DOHH2 (cell line): Measurements from ENCODE around the gene INPP5F.

Source experiments
- EZH2phosphoT487 ChIP-seq: fragments of 200-600 bp; sonication (generic); IDR thresholded peaks from 2 replicates; pipeline ENCODE4 v1.6.1; 2017; ENCODE audit warnings: borderline replicate concordance, mild to moderate bottlenecking, antibody characterized with exemption, low read length, moderate library complexity, mixed read lengths
- TF ChIP-seq, protein P1 (sequence below): fragments of 200-600 bp; sonication (generic); IDR thresholded peaks from one replicate; pipeline ENCODE4 v1.5.1; 2014; ENCODE audit warnings: antibody characterized with exemption, mild to moderate bottlenecking, low read depth, low read length; ENCODE audit not compliant: poor library complexity, severe bottlenecking

DNA sequence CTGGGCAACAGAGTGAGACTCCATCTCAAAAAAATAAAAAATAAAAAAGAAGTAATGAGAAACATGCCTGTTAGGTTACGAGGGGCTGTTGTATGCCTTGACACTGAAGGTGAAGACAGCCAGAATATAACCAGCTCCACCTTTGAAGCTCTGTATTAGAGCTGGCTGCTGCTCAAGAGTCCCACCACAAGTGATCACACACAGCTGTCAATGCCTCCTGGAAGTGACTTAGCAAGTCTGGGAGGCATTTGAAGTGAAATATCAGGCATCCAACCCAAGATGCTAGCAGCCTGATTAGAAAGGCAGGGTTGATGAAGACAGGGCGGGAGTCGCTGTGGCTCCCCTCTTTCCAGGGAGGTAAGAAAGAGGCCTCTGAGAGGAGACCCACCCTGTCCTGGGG, 34.1 kb upstream of the INPP5F start:
- TF ChIP-seq, protein P1, sequence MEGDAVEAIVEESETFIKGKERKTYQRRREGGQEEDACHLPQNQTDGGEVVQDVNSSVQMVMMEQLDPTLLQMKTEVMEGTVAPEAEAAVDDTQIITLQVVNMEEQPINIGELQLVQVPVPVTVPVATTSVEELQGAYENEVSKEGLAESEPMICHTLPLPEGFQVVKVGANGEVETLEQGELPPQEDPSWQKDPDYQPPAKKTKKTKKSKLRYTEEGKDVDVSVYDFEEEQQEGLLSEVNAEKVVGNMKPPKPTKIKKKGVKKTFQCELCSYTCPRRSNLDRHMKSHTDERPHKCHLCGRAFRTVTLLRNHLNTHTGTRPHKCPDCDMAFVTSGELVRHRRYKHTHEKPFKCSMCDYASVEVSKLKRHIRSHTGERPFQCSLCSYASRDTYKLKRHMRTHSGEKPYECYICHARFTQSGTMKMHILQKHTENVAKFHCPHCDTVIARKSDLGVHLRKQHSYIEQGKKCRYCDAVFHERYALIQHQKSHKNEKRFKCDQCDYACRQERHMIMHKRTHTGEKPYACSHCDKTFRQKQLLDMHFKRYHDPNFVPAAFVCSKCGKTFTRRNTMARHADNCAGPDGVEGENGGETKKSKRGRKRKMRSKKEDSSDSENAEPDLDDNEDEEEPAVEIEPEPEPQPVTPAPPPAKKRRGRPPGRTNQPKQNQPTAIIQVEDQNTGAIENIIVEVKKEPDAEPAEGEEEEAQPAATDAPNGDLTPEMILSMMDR: no peak
- no peak for TF ChIP-seq EZH2phosphoT487
